ENCODE measurements around the gene MATK. TPM values are rescaled to one million over a fixed set of nuclear protein-coding genes. Genes with fewer than 3 reads are reported as not detected.

MATK gene
- total RNA-seq, 4 donors from 2014 or later, result 1.7 TPM; not detected in 3

DNA sequence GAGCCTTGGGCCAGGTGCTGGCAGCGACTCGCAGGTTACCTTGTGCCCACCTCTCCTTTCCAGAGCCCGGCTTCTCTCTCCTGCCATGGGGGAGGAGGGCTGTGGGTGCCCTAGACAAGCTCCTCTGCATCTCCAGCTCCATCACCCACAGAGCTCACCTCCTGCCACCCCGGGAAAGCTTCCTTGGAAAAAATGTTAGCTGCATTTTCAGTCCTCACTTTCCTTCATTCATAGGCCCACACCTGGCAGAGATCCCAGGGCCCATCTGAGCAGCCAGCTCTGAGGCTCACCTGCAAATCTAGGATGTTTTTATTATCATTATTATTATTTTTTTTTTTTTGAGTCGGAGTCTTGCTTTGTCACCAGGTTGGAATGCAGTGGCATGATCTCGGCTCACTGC, 45.8 kb upstream of the MATK start:
- Histone ChIP-seq H3K27me3 (peaks cover 17 to 37% (median 22%) of the 10 kb centered on the region in 3 donors), H3K4me1 (no peaks in the 10 kb centered on the region), H3K27ac (no peak overlapping the region), H3K4me3 (no peak overlapping the region), H3K36me3 (no peaks in the 10 kb centered on the region), H3K9me3 (no peaks in the 10 kb centered on the region)
- TF ChIP-seq, protein P1, sequence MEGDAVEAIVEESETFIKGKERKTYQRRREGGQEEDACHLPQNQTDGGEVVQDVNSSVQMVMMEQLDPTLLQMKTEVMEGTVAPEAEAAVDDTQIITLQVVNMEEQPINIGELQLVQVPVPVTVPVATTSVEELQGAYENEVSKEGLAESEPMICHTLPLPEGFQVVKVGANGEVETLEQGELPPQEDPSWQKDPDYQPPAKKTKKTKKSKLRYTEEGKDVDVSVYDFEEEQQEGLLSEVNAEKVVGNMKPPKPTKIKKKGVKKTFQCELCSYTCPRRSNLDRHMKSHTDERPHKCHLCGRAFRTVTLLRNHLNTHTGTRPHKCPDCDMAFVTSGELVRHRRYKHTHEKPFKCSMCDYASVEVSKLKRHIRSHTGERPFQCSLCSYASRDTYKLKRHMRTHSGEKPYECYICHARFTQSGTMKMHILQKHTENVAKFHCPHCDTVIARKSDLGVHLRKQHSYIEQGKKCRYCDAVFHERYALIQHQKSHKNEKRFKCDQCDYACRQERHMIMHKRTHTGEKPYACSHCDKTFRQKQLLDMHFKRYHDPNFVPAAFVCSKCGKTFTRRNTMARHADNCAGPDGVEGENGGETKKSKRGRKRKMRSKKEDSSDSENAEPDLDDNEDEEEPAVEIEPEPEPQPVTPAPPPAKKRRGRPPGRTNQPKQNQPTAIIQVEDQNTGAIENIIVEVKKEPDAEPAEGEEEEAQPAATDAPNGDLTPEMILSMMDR (IDR thresholded peaks at IDR 0.05 in 4 of 5, conservative IDR thresholded peaks at IDR 0.05 in 1 of 5), result no peak
- no peak for TF ChIP-seq POLR2A (IDR thresholded peaks at IDR 0.05)
- intact Hi-C loops (cut with DNase I; ENCODE audit: low total_unique reads) (no loop called here), in situ Hi-C loops (cut with MboI; ENCODE audit: low sequenced_read_pairs in 4 of 4) (no loop called here)
- ATAC-seq (no peak), DNase-seq (no peak)

DNA sequence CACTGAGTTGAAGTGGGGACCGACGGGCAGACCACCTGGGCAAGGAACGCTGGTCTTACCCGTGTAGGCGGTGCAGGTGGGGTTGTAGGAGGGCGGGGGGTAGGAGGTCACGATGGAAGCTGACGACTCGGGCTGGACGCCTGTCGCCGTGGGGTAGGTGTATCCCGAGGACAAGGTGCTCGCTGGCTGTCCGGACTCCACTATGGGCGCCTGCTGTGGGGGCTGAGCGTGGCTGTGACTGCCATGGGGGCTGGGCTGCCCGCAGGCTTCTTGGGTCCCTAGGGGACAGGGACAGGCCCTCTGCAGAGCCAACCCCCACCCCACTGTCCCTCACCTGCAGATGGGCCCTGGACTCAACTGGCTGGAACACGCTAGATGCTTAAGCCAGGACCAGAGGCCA, 45.4 kb upstream of the MATK start:
- ATAC-seq, result no peak
- DNase-seq, result no peak
- intact Hi-C loops (cut with DNase I; ENCODE audit: low total_unique reads), result no loop called here
- no peaks in the 10 kb centered on the region for H3K9me3 ChIP-seq
- H3K27ac ChIP-seq, result no peak overlapping the region
- TF ChIP-seq POLR2A (IDR thresholded peaks at IDR 0.05), result no peak
- TF ChIP-seq, protein P1 (IDR thresholded peaks at IDR 0.05 in 4 of 5, conservative IDR thresholded peaks at IDR 0.05 in 1 of 5), result no peak
- no peaks in the 10 kb centered on the region for H3K4me1 ChIP-seq
- no peaks in the 10 kb centered on the region for H3K36me3 ChIP-seq
- in situ Hi-C loops (cut with MboI; ENCODE audit: low sequenced_read_pairs in 4 of 4), result no loop called here
- H3K27me3 ChIP-seq, result peaks cover 17 to 36% (median 22%) of the 10 kb centered on the region in 3 donors
- no peak overlapping the region for H3K4me3 ChIP-seq

DNA sequence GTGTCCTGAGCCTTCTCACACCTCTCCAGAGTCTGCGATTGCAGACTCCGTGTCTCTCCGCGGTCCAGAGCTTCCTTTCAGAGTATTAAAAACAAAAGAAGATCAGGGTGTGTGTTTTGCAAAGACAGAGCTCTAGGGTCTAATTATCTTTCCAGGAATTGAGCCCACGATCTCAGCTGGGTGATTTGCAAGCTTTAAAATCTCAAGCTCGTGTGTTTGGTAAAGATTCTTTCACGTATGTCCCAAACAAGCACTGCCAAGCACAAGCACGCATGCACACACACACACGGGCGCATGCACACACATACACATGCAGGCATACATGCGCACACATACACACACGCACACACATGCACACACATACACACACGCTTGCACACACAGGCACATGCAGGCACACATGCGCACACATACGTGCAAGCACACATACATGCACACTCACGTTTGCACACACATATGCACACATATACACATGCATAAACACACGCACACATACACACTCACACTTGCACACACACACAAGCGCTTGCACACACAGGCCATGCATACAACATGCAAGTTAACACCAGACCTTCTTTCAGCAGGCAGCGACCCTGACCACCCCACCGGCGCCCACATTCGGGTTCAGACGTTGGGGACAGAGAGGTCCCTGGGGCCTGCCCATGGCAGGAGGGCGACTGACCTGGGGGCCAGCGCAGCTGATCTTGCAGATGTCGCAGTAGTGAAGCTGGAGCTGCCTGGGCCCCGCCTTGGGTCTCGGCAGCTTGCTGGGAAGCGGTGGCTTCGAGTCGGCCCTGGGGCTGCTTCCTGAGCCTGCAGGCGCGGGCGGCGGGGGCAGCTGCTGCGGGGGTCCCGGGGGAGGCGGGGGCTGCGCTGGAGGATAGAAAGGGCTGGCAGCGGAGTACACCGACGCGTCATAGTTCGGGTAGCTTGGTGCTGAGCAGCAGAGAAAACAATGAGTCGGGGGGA, 44.7 kb upstream of the MATK start:
- no peaks in the 10 kb centered on the region for H3K36me3 ChIP-seq
- peaks cover 17 to 33% (median 26%) of the 10 kb centered on the region in 3 donors for H3K27me3 ChIP-seq
- ATAC-seq (no peak), DNase-seq (no peak)
- H3K9me3 ChIP-seq, result no peaks in the 10 kb centered on the region
- in situ Hi-C loops (cut with MboI; ENCODE audit: low sequenced_read_pairs in 4 of 4), result no loop called here
- no peak overlapping the region for H3K27ac ChIP-seq
- intact Hi-C loops (cut with DNase I; ENCODE audit: low total_unique reads), result no loop called here
- no peaks in the 10 kb centered on the region for H3K4me1 ChIP-seq
- H3K4me3 ChIP-seq, result no peak overlapping the region
- TF ChIP-seq, protein P1 (IDR thresholded peaks at IDR 0.05 in 4 of 5, conservative IDR thresholded peaks at IDR 0.05 in 1 of 5), result no peak
- no peak for TF ChIP-seq POLR2A (IDR thresholded peaks at IDR 0.05)

DNA sequence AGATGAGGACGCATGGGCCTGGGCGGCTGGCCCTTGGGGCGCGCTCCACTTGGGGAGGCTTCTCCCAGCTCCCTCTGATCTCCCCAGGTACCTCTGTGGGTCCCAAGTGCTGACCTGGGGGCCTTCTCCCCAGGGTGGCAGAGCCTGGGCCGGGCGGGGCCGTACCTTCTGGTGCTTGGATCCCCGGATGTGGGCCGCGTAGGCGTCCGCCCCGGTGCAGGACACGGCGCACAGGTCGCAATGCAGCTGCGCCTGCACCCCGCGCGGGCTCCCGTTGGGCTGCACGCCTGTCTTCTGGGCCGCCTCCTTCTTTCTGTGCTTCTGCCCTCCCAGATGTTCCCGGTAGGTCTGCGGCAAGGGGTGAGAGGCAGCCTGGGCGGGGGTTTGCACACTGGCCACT, 41.1 kb upstream of the MATK start:
- in situ Hi-C loops (cut with MboI; ENCODE audit: low sequenced_read_pairs in 4 of 4) (no loop called here), intact Hi-C loops (cut with DNase I; ENCODE audit: low total_unique reads) (loop anchor here (10.0 kb wide), 1 partner anchor 163 kb away; no protein-coding TSS in a partner anchor)
- Histone ChIP-seq H3K4me1 (no peaks in the 10 kb centered on the region), H3K4me3 (no peak overlapping the region), H3K27ac (no peak overlapping the region), H3K27me3 (peaks cover 17 to 25% (median 20%) of the 10 kb centered on the region in 3 donors), H3K36me3 (no peaks in the 10 kb centered on the region), H3K9me3 (no peaks in the 10 kb centered on the region)
- TF ChIP-seq, protein P1 (IDR thresholded peaks at IDR 0.05 in 4 of 5, conservative IDR thresholded peaks at IDR 0.05 in 1 of 5), result no peak
- TF ChIP-seq POLR2A (IDR thresholded peaks at IDR 0.05), result no peak
- no peak for ATAC-seq
- DNase-seq, result no peak
